Ishikawa (cell line): Measurements from ENCODE around the gene YBEY.

ENCODE experiments used
- CEBPB ChIP-seq: IDR thresholded peaks from 2 replicates; pipeline ENCODE4 v1.6.1; 2012
- CREB1 ChIP-seq: IDR thresholded peaks from 2 replicates; pipeline ENCODE4 v1.6.1; 2012; ENCODE audit warnings: low read depth
- EGR1 ChIP-seq: IDR thresholded peaks from 2 replicates; pipeline ENCODE4 v1.6.1; 2012
- EP300 ChIP-seq: IDR thresholded peaks from 2 replicates; pipeline ENCODE4 v1.6.1; 2012; ENCODE audit warnings: borderline replicate concordance
- FOXM1 ChIP-seq: IDR thresholded peaks from 2 replicates; pipeline ENCODE4 v1.6.1; 2012; ENCODE audit warnings: low read depth, borderline replicate concordance
- MAX ChIP-seq: IDR thresholded peaks from 2 replicates; pipeline ENCODE4 v1.6.1; 2012
- NFIC ChIP-seq: IDR thresholded peaks from 2 replicates; pipeline ENCODE4 v1.6.1; 2012
- RAD21 ChIP-seq: IDR thresholded peaks from 2 replicates; pipeline ENCODE4 v1.6.1; 2012; ENCODE audit warnings: low read depth
- REST ChIP-seq: IDR thresholded peaks from 2 replicates; pipeline ENCODE4 v1.6.1; 2012; ENCODE audit warnings: low read depth, mild to moderate bottlenecking
- TAF1 ChIP-seq: IDR thresholded peaks from 2 replicates; pipeline ENCODE4 v1.6.1; 2012; ENCODE audit warnings: low read depth, mild to moderate bottlenecking
- TEAD4 ChIP-seq: IDR thresholded peaks from 2 replicates; pipeline ENCODE4 v1.6.1; 2012
- YY1 ChIP-seq: IDR thresholded peaks from 2 replicates; pipeline ENCODE4 v1.6.1; 2012; ENCODE audit warnings: low read depth
- ZBTB7A ChIP-seq: IDR thresholded peaks from 2 replicates; pipeline ENCODE4 v1.6.1; 2012; ENCODE audit warnings: low read depth

GRCh38 chr21:46286648-46287002, 483 bp downstream of the YBEY start:
- no peak for TF ChIP-seq REST
- no peak for TF ChIP-seq EP300
- no peak for TF ChIP-seq MAX
- no peak for TF ChIP-seq CREB1
- TF ChIP-seq YY1, result no peak
- TF ChIP-seq ZBTB7A, result no peak
- TF ChIP-seq CEBPB, result no peak
- TF ChIP-seq TAF1, result no peak
- no peak for TF ChIP-seq RAD21
- TF ChIP-seq TEAD4, result no peak
- TF ChIP-seq NFIC, result no peak
- TF ChIP-seq EGR1, result no peak
- TF ChIP-seq FOXM1, result no peak
